GM21367 (cell line): ENCODE results near the gene DTX3L.
"Not testable (repeated sequence)": the region's sequence is repeated elsewhere in the genome, so short reads cannot be mapped to it uniquely, and the experiment has no call there.

Experiments
- ATAC-seq: cut with Tn5 transposase; IDR thresholded peaks from one replicate; pipeline ENCODE4 v1.9.1; 2021; ENCODE audit not compliant: unreplicated experiment

Gene DTX3L

DNA sequence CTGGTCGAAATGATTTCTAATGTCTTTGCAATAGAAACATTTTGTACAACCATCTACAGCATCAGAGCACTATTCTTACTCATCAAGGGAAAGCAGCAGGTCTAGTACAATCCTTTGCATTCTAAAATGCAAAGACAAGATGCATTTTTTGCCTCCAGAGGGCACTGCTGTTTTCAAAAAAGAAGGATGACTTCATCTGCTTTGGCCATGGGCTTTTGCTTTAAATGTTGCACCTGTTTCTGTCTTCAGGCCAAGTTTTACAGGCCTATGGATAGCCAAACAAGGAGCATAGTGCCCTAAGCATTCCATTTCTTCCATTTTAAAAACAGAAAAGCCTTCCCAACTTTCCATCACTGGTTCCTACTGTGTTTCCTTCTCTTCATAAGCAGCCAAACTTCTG is 3.5 kb upstream of the DTX3L start:
- ATAC-seq, result no peak

- ATAC-seq, result no peak
Measured at GRCh38 chr3:122562923-122563716, 1.0 kb upstream of the DTX3L start.

DNA sequence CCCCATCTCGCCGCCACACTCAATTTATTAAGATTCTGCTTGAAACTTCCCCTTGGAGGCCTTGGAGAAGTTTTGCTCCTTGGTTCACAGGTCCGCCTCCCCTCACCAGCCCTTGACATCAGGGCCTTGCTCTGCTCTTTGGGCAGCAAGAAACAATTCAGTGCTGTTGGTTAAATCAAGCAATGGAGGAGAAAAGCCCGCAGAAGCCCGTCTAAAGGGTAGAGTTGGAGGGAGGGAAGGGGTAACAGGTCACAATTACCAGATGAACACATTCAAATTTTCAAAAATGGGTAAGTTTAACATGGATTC is 467 bp upstream of the DTX3L start:
- no peak for ATAC-seq

DNA sequence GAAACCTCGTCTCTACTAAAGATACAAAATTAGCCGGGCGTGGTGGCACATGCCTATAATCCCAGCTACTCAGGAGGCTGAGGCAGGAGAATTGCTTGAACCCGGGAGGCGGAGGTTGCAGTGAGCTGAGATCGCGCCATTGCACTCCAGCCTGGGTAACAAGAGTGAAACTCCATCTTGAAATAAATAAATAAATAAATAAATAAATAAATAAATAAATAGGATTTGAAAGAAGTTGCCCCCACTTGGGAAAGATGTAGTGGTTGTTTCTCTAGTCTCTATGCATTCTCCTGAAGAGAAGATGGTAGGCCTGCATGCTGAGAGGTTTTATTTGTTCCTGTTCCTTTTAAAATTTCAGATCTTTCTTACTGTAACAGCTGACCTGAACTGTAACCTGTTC is 4.0 kb downstream of the DTX3L start:
- ATAC-seq, result not testable (repeated sequence)

GRCh38 chr3:122568755-122569154 is 4.6 kb downstream of the DTX3L start:
- ATAC-seq, result no peak

DNA sequence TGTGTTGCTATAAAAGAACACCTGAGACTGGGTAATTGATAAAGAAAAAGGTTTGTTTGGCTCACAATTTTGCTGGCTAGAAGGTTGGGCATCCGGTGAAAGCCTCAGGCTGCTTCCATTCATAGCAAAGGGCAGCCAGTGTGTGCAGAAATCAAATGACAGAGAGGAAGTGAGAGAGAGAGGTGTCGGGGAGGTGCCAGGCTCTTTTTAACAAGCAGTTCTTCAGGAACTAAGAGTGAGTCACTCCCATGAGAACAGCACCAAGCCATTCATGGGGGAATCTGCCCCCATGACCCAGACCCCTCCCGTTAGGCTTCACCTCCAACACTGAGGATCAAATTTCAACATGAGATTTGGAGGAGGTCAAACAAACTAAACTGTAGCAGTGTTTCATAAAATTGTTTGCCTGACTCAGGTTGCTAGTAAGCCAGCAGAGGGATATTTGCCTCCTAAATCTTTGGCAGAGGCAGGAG is 8.8 kb downstream of the DTX3L start:
- no peak for ATAC-seq

GRCh38 chr3:122576174-122576940 is 12.2 kb downstream of the DTX3L start:
- peak; percentile 77 for ATAC-seq

- ATAC-seq, result no peak
Measured at GRCh38 chr3:122577409-122578031, 13.4 kb downstream of the DTX3L start, which contains the start of gene PARP15. TSS of gene PARP15 (plus strand) at chr3:122577650. CDS start at chr3:122577668, 18 bp downstream.

DNA sequence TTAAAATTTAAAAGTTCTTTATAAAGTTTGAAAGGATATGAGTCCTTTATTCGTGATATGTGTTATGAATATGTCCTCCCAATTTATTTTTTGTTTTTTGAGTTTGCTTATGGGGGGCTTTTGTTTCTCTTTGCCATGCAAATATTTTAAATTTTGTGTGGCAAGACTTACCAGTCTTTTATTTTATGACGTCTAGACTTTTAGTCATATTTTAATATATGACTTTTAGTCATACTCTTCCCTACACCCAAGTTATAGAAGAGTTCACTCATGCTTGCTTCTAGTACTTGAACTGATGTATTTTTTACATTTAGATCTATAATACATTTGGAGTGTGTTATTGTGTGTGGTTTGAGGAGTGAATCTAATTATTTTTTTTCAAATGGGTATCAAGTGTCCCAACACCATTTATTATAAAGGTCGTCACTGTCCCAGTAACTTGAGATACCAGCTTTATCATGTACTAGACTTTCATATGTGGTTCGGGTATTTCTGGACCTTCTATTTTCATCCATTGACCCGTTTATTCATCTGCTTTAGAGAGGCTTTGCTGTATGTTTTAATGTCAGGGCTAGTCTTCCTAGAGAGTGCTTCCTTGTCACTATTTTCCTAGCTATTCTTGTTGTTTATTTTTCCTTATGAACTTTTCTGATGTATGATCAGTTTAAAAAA is 14.1 kb downstream of the DTX3L start:
- no peak for ATAC-seq

GRCh38 chr3:122580470-122580869 is 16.3 kb downstream of the DTX3L start:
- no peak for ATAC-seq

GRCh38 chr3:122581622-122582021 is 17.5 kb downstream of the DTX3L start:
- no peak for ATAC-seq

DNA sequence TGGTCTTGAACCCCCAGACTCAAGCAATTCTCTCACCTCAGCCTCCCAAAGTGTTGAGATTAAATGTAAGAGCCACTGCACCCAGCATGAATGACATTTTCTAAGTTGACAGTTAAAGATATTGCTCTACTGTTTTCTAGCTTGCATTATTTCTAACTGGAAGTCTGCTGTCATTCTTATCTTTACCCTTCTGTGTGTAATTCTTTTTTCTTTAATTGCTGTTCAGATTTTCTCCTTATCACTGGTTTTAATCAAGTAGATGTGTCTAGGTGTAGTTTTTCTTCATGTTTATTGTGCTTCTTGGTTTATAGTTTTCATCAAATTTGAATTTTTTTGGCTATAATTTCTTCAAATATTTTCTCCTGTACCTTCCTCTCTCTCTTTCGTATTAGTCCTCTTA is 18.3 kb downstream of the DTX3L start:
- no peak for ATAC-seq

GRCh38 chr3:122586098-122586497 is 22.0 kb downstream of the DTX3L start:
- ATAC-seq, result no peak

- no peak for ATAC-seq
Measured at GRCh38 chr3:122586773-122587485, 22.8 kb downstream of the DTX3L start.

GRCh38 chr3:122587572-122587971 is 23.4 kb downstream of the DTX3L start:
- ATAC-seq, result no peak

- ATAC-seq, result peak; percentile 50
Measured at GRCh38 chr3:122589297-122589696, 25.2 kb downstream of the DTX3L start.

GRCh38 chr3:122590610-122591009 is 26.5 kb downstream of the DTX3L start:
- ATAC-seq, result no peak

DNA sequence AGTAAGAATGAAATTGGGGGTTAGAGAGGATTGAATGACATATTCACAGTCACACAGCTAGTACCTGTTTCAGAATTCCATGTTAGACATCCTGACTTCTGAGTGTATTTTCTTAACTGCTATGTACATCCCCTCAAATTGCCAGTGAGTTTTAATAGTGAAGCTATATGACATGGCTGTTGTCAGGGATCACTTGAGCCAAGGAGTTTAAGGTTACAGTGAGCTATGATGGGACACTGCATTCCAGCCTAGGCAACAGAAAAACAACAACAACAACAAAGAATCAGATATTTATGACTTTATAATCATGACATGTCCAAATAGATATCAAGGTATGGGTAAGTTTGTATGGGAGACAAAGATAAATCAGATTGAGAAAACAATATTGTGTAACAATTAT is 29.9 kb downstream of the DTX3L start:
- ATAC-seq, result no peak

DNA sequence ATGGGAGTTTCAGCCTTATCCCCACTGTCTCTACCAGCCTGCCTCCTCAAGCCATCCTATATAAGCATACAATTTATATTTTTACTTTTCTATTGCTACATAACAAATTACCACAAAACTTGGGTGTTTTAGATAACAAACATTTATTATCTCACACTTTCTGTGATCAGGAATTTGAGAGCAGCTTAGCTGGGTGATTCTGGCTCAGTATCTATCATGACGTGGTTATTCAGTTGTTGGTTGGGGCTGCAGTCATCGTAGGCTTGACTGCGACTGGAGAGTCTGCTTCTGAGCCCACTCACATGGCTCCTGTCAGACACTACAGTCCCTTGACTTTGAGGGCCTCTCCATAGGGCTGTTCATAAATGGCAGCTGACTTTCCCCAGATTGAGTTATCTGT is 34.0 kb downstream of the DTX3L start:
- ATAC-seq, result no peak

DNA sequence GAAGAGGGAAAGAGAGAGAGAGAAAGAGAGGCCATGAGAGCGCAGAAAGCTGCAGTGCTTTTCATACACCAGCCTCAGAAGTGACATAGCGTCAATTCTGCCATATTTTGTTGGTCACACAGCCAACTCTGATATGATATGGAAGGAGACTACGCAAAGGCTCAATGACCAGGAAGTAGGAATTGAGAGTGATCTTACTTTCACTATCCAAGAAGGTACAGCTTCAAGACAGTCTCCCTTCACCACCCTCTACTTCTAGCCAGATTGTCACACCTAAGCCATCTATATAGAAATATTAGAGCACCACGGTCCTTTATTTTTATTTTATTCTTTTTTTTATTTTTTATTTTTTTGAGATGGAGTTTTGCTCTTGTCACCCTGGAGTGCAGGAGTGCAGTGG is 34.4 kb downstream of the DTX3L start:
- no peak for ATAC-seq
